BJ (cell line): ENCODE data around the gene ARHGEF28. TPM values are rescaled to one million over a fixed set of nuclear protein-coding genes. Genes with fewer than 3 reads are reported as not detected.

ENCODE experiments used
- CTCF ChIA-PET: fragments of 350-600 bp; formaldehyde crosslinking; extraction: SDS; loops from one replicate; lab custom pipeline; 2021; ENCODE audit warnings: antibody characterized with exemption, inconsistent platforms; lab: Yijun Ruan, JAX
- POLR2A ChIA-PET: fragments of 300-600 bp; sonication (Branson Sonifier 250); formaldehyde crosslinking; extraction: SDS; loops from one replicate; lab custom pipeline; 2021; ENCODE audit warnings: antibody characterized with exemption; lab: Charles Lee
- DNase-seq: peaks from one replicate; pipeline ENCODE4 v3.0.0-alpha.2; 2011; ENCODE audit warnings: low read depth
- H3K27me3 ChIP-seq: 2 replicates; pipeline ENCODE4 v1.6.0; 2011; ENCODE audit warnings: low read length; ENCODE audit not compliant: control insufficient read depth, insufficient read depth
- H3K36me3 ChIP-seq: 2 replicates; pipeline ENCODE4 v1.5.1; 2011; ENCODE audit warnings: low read length; ENCODE audit not compliant: control insufficient read depth, insufficient read depth
- H3K4me3 ChIP-seq: 2 replicates; pipeline ENCODE4 v1.5.1; 2011; ENCODE audit warnings: low read depth, mild to moderate bottlenecking, control low read depth, low read length
- CTCF ChIP-seq: IDR thresholded peaks from 2 replicates; pipeline ENCODE4 v1.5.1; 2011; ENCODE audit warnings: low read depth, mild to moderate bottlenecking, control low read depth, inconsistent platforms, low read length, moderate library complexity; ENCODE audit not compliant: insufficient read depth
- polyA plus RNA-seq: library from polyadenylated mRNA; depleted of rRNA; stranded (reverse); fragments of >200 nt; gene quantifications from 2 replicates; pipeline ENCODE4 v1.2.3, GENCODE V29; 2011

The ARHGEF28 gene
- polyA plus RNA-seq, 1 experiment, result 2.8 TPM

GRCh38 chr5:73796164-73797131 lies 170.5 kb downstream of the ARHGEF28 start:
- Histone ChIP-seq H3K4me3 (no peak overlapping the region), H3K36me3 (no peaks in the 10 kb centered on the region), H3K27me3 (no peaks in the 10 kb centered on the region)
- TF ChIP-seq CTCF, result no peak
- peak; percentile 89 for DNase-seq
- ChIA-PET POLR2A (no interaction called here), CTCF (interaction anchor here (1.2 to 7.6 kb wide), 8 partner anchors 12 to 847 kb away, joined by 3 to 183 read pairs (median 7); no protein-coding TSS in a partner anchor)

- CTCF ChIA-PET, result interaction anchor here (1.2 to 7.6 kb wide), 3 partner anchors 11 to 846 kb away, joined by 3 to 183 read pairs (median 8); no protein-coding TSS in a partner anchor
- Histone ChIP-seq H3K4me3 (no peak overlapping the region), H3K27me3 (no peaks in the 10 kb centered on the region), H3K36me3 (no peaks in the 10 kb centered on the region)
- TF ChIP-seq CTCF, result no peak
- no peak for DNase-seq
- POLR2A ChIA-PET, result no interaction called here
Measured at GRCh38 chr5:73797132-73797510, 171.1 kb downstream of the ARHGEF28 start.

GRCh38 chr5:73799401-73799972 lies 173.5 kb downstream of the ARHGEF28 start:
- POLR2A ChIA-PET, result no interaction called here
- H3K27me3 ChIP-seq, result no peaks in the 10 kb centered on the region
- H3K36me3 ChIP-seq, result no peaks in the 10 kb centered on the region
- DNase-seq, result no peak
- no peak overlapping the region for H3K4me3 ChIP-seq
- CTCF ChIA-PET, result interaction anchor here (0.8 kb wide), 1 partner anchor 208 kb away, joined by 3 read pairs; no protein-coding TSS in a partner anchor
- no peak for TF ChIP-seq CTCF

- ChIA-PET POLR2A (no interaction called here), CTCF (interaction anchor here (1.1 to 1.3 kb wide), 2 partner anchors 10 to 210 kb away, joined by 3 to 4 read pairs; no protein-coding TSS in a partner anchor)
- H3K36me3 ChIP-seq, result no peaks in the 10 kb centered on the region
- TF ChIP-seq CTCF, result no peak
- no peaks in the 10 kb centered on the region for H3K27me3 ChIP-seq
- no peak overlapping the region for H3K4me3 ChIP-seq
- no peak for DNase-seq
Measured at GRCh38 chr5:73801686-73802085, 175.7 kb downstream of the ARHGEF28 start.

GRCh38 chr5:73805449-73805848 lies 179.5 kb downstream of the ARHGEF28 start:
- Histone ChIP-seq H3K27me3 (no peaks in the 10 kb centered on the region), H3K4me3 (no peak overlapping the region), H3K36me3 (no peaks in the 10 kb centered on the region)
- ChIA-PET CTCF (no interaction called here), POLR2A (no interaction called here)
- DNase-seq, result no peak
- TF ChIP-seq CTCF, result no peak
